ENCODE measurements around the gene UNC119B. TPM values are rescaled to one million over a fixed set of nuclear protein-coding genes. Genes with fewer than 3 reads are reported as not detected.

Gene UNC119B
- total RNA-seq, result 10 to 100 TPM; 11.3 to 24.1 (median 17.6) TPM

DNA sequence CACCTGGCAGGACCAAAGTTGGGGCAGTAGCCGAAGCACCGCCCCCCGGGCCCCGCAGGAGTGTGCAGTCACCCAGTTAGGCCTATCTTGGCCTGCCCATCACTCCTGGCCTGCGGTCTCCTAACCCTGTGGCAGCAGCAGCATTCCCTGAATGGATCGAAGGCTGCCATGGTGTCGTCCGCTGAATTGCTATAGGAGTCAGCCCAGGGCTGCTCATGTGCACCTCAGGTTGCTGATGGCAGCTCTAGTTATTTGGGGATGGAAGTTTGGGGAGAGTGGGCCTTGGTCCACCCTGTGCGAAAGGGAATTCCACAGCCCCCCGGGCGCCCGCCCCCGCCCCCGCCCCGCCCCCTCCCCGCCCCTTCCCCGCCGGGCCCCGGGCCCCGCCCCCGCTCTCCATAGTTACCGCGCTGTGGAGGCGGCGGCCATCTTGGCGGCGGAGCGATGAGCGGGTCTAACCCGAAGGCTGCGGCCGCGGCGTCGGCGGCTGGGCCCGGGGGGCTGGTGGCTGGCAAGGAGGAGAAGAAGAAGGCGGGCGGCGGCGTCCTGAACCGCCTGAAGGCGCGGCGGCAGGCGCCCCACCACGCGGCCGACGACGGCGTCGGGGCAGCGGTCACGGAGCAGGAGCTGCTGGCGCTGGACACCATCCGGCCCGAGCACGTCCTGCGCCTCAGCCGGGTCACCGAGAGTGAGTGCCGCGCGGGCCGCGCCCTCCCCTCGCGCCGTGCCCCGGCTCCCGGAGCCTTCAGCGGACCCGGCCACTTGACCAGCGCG lies at the start of gene UNC119B:
UNC119B (plus strand) TSS at position 428 of the 774 bp plus-strand sequence; CDS start at position 445, 17 bp downstream.
- TF ChIP-seq, protein P1, sequence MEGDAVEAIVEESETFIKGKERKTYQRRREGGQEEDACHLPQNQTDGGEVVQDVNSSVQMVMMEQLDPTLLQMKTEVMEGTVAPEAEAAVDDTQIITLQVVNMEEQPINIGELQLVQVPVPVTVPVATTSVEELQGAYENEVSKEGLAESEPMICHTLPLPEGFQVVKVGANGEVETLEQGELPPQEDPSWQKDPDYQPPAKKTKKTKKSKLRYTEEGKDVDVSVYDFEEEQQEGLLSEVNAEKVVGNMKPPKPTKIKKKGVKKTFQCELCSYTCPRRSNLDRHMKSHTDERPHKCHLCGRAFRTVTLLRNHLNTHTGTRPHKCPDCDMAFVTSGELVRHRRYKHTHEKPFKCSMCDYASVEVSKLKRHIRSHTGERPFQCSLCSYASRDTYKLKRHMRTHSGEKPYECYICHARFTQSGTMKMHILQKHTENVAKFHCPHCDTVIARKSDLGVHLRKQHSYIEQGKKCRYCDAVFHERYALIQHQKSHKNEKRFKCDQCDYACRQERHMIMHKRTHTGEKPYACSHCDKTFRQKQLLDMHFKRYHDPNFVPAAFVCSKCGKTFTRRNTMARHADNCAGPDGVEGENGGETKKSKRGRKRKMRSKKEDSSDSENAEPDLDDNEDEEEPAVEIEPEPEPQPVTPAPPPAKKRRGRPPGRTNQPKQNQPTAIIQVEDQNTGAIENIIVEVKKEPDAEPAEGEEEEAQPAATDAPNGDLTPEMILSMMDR (IDR thresholded peaks at IDR 0.05; ENCODE audit: low read depth), result no peak

DNA sequence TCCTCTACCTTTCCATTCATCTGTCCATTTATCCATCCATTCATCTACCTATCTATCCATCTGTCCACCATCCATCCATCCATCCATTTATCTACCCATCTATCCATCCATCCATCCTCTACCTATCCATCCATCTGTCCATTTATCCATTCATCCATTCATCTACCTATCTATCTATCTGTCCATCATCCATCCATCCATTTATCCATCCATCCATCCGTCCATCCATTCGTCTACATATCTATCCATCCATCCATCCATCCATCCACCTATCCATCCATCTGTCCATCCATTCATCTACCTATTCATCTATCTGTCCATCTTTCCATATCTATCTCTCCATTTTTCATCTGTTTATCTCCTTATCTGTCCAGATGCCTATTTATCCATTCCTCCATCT lies 48.8 kb upstream of the UNC119B start:
- TF ChIP-seq, protein P1 (IDR thresholded peaks at IDR 0.05; ENCODE audit: low read depth), result no peak

DNA sequence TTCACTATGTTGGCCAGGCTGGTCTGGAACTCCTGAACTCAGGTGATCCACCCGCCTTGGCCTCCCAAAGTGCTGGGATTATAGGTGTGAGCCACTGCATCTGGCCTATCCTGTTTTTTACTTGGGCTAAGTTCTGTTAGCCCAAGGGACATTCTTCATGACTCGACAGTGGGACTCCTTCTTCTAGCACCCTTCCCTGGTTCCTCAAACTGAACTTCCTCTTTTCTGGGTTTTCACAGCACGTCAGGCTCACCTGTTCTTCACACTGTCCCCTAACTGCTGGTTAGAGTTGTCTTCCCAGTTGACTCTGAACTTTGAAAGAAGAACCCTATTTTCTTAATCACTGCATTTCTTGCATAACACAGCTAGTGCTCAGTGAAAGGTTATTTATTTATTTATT lies 47.4 kb upstream of the UNC119B start:
- TF ChIP-seq, protein P1 (IDR thresholded peaks at IDR 0.05; ENCODE audit: low read depth), result no peak

DNA sequence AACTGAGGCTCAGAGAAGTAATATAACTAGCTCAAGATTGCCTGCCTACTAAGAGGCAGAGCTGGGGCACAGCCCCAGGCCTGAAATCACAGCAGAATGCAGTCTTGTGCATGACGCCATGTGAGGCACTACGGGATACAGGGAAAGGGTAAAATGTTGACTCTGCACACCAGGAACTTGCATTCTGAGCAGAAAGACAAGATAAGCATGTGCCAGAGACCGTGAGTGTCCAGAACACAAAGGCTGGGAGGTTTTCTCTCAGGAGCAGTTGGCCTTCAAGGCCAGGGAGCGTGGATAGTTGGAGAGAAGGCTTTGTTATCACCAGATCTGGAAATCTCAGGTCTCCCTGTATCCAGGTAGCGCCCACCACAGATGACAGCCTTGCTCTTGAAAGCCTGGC lies 46.5 kb upstream of the UNC119B start:
- TF ChIP-seq, protein P1 (IDR thresholded peaks at IDR 0.05; ENCODE audit: low read depth), result no peak

DNA sequence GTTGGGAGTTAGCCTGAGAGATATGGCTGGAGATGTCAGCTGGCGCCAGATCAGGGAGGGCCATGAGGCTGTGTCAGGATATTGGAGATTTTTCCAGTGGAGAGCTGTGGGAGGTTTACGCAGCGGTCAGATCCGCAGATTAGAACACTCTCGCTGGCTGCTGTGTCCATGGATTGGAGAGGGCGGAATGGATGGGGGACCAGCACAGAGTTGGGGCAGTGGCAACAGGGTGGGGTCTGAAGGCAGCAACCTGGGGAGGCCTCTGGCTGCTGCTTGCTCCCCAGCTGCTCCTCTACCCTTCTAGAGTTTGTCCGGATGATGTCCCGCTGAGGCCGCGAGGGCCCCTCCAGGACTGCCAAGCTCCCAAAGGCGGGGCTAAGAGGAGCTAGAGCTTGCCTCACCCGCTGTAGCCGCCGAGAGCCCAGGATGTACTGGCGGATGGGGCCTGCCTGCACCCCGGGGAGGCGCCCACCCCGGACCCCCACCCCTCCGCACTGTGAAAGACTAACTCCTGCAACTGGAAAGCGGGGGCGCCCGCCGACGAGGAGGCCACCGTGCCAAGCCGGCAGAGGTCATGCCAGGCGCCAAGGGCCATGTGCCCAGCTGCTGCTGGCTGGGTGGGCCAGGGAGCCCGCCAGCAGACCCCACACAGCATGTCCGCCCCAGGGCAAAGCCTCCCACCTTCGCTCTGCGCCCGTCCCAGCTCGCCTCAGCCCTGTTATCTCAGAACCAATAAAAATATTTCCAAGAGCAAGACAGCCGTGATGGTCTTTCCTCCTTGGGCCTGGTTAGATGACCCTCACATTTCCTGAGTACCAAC lies 43.5 kb upstream of the UNC119B start:
- TF ChIP-seq, protein P1 (IDR thresholded peaks at IDR 0.05; ENCODE audit: low read depth), result no peak

DNA sequence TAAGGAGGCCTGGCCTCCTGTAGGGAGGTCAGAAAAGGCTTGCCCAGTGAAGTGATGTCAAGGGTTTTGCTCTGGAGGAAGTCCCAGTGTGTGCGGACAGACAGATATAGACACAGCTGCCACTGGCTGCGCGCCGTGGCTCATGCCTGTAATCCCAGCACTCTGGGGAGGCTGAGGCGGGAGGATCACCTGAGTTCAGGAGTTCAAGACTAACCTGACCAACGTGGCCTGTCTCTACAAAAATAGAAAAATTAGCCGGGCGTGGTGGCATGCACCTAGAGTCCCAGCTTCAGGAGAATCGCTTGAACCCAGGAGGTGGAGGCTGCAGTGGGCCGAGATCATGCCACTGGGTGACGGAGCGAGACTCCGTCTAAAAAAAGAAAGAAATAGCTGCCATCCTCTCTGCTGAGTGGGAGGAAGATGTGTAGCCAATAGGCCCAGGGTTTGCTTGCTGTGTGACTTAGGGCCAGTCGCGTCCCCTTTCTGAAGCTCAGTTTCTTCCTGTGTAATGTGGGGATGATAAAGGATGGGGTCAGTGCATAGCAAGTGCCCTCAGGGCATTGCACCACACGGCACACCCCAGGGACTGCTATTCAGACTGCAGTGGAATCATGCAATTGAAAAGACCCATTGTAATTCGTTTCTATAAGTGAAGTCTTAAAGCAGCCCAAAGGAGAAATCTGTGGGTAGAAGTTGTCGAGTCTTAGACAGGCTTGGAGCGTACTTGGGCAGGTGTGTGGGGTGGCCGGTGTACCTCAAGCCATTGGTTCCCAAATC lies 42.0 kb upstream of the UNC119B start:
- TF ChIP-seq, protein P1 (IDR thresholded peaks at IDR 0.05; ENCODE audit: low read depth), result no peak
